Gastrocnemius medialis (tissue), 4 donors: ENCODE data around the gene VPS45.

ENCODE experiments used
- CTCF ChIP-seq, 5 experiments: fragments of 450-650 bp in 3 of 5; fragments of 200-600 bp in 2 of 5; sonication (generic) in 2 of 5; IDR thresholded peaks in 4 of 5; conservative IDR thresholded peaks in 1 of 5; 1 replicate in 4 of 5; 2 replicates in 1 of 5; pipeline ENCODE4 v1.5.1; 2016 to 2019; ENCODE audit warnings: antibody characterized with exemption in 5 of 5, mild to moderate bottlenecking in 3 of 5, moderate library complexity in 3 of 5
- POLR2A ChIP-seq, 2 donors: fragments of 450-650 bp; IDR thresholded peaks; one replicate each; pipeline ENCODE4 v1.6.1; 2017; ENCODE audit warnings: antibody characterized with exemption in 2 of 2, mild to moderate bottlenecking in 2 of 2, moderate library complexity in 2 of 2

- TF ChIP-seq CTCF (IDR thresholded peaks at IDR 0.05 in 4 of 5, conservative IDR thresholded peaks at IDR 0.05 in 1 of 5) = peak; percentile 26 to 53 (median 31)
- TF ChIP-seq POLR2A (IDR thresholded peaks at IDR 0.05) = no peak
Measured at GRCh38 chr1:150186789-150187559, 119.4 kb downstream of the VPS45 start.
